Endothelial cell of umbilical vein (primary cell): Measurements from ENCODE around the gene EVX2. TPM values are rescaled to one million over a fixed set of nuclear protein-coding genes. Genes with fewer than 3 reads are reported as not detected.

Experiments used
- Bru-seq: library from RNA; stranded (reverse); fragments of 400-500 nt; gene quantifications from one replicate; lab custom pipeline; 2021; lab: Mats Ljungman, UMichigan
- BruChase-seq, 2 experiments: library from RNA; stranded (reverse); fragments of 400-500 nt; gene quantifications; one replicate each; lab custom pipeline; 2021; lab: Mats Ljungman, UMichigan
- BruUV-seq: library from RNA; stranded (reverse); fragments of 400-500 nt; replicated peaks from 2 replicates; lab custom pipeline; 2021; lab: Mats Ljungman, UMichigan
- CTCF ChIA-PET: fragments of 300-600, 350-600 bp; sonication (Branson Sonifier 250); formaldehyde crosslinking; loops from one replicate; lab custom pipeline; 2021; ENCODE audit warnings: antibody characterized with exemption, inconsistent platforms; lab: Charles Lee
- POLR2A ChIA-PET: fragments of 300-600, 350-600 bp; sonication (Branson Sonifier 250); formaldehyde crosslinking; loops from one replicate; lab custom pipeline; 2021; ENCODE audit warnings: antibody characterized with exemption, inconsistent platforms; lab: Charles Lee
- DNase-seq: peaks from one replicate; pipeline ENCODE4 v3.0.0-alpha.2; 2011; ENCODE audit warnings: low read depth, low spot score
- FAIRE-seq: peaks from 2 replicates; lab custom pipeline; 2011; peaks lifted over from hg19 to GRCh38; lab: Jason Lieb, UNC
- H2AFZ ChIP-seq: 2 replicates; pipeline ENCODE4 v1.6.0; 2012; ENCODE audit warnings: low read depth, low read length, control low read depth, inconsistent platforms
- H3K27ac ChIP-seq: 2 replicates; pipeline ENCODE4 v1.5.1; 2011; ENCODE audit warnings: low read depth, mild to moderate bottlenecking, control low read depth, low read length, moderate library complexity; ENCODE audit not compliant: insufficient read depth
- H3K27me3 ChIP-seq, 2 experiments: 2 replicates each; pipeline versions ENCODE4 v1.6.0 to v1.6.1; 2011; ENCODE audit warnings: low read length in 2 of 2, mixed read lengths in 1 of 2; ENCODE audit not compliant: control insufficient read depth in 2 of 2, insufficient read depth in 2 of 2
- H3K36me3 ChIP-seq, 2 experiments: 2 replicates in 1 of 2; 3 replicates in 1 of 2; pipeline ENCODE4 v1.5.1; 2011; ENCODE audit warnings: low read length in 2 of 2, mild to moderate bottlenecking in 1 of 2, moderate library complexity in 1 of 2; ENCODE audit not compliant: control insufficient read depth in 2 of 2, insufficient read depth in 2 of 2; ENCODE audit errors: extremely low read depth in 1 of 2
- H3K4me1 ChIP-seq: 3 replicates; pipeline ENCODE4 v1.5.1; 2011; ENCODE audit warnings: mild to moderate bottlenecking, low read length; ENCODE audit not compliant: control insufficient read depth, insufficient read depth; ENCODE audit errors: extremely low read depth
- H3K4me2 ChIP-seq: 2 replicates; pipeline ENCODE4 v1.6.1; 2011; ENCODE audit warnings: low read length, control low read depth, mixed read lengths; ENCODE audit not compliant: insufficient read depth
- H3K4me3 ChIP-seq, 3 experiments: fragments of 200-600 bp in 1 of 3; sonication (generic), shearing (Covaris generic) in 1 of 3; replicated peaks in 1 of 3; 2 replicates each; pipeline ENCODE4 v1.5.1; 2011 to 2016; ENCODE audit warnings: control low read depth in 3 of 3, low read length in 3 of 3, mild to moderate bottlenecking in 2 of 3, inconsistent platforms in 1 of 3, low read depth in 1 of 3, moderate library complexity in 1 of 3; ENCODE audit not compliant: insufficient read depth in 1 of 3
- H3K79me2 ChIP-seq: 2 replicates; pipeline ENCODE4 v1.6.0; 2012; ENCODE audit warnings: low read length, inconsistent platforms; ENCODE audit not compliant: control insufficient read depth, insufficient read depth
- H3K9ac ChIP-seq: replicated peaks from 2 replicates; pipeline ENCODE3; 2011; ENCODE audit warnings: low read length, control low read depth; ENCODE audit not compliant: insufficient read depth; ENCODE audit errors: extremely low read depth
- H3K9me1 ChIP-seq: replicated peaks from 3 replicates; pipeline ENCODE4 v1.6.0; 2011; ENCODE audit warnings: mild to moderate bottlenecking, low read length; ENCODE audit not compliant: control insufficient read depth, insufficient read depth; ENCODE audit errors: extremely low read depth
- H3K9me3 ChIP-seq: replicated peaks from 2 replicates; pipeline ENCODE4 v1.5.1; 2012; ENCODE audit warnings: low read length, inconsistent platforms; ENCODE audit not compliant: control insufficient read depth, insufficient read depth
- H4K20me1 ChIP-seq: replicated peaks from 2 replicates; pipeline ENCODE3; 2011; ENCODE audit warnings: mild to moderate bottlenecking, low read length; ENCODE audit not compliant: control insufficient read depth, insufficient read depth; ENCODE audit errors: extremely low read depth
- EZH2 ChIP-seq: IDR thresholded peaks from 2 replicates; pipeline ENCODE4 v1.6.1; 2012; ENCODE audit warnings: borderline replicate concordance, low read depth, mild to moderate bottlenecking, moderate library complexity, low read length, inconsistent platforms; ENCODE audit not compliant: severe bottlenecking
- JUN ChIP-seq: IDR thresholded peaks from 2 replicates; pipeline ENCODE4 v1.6.1; 2011; ENCODE audit warnings: borderline replicate concordance, low read depth; ENCODE audit not compliant: insufficient read length, insufficient read depth
- MYC ChIP-seq: IDR thresholded peaks from one replicate; pipeline ENCODE4 v1.6.1; 2011; ENCODE audit warnings: mild to moderate bottlenecking, low read depth, low read length
- POLR2A ChIP-seq: IDR thresholded peaks from 2 replicates; pipeline ENCODE4 v1.6.1; 2012; ENCODE audit warnings: low read depth, mild to moderate bottlenecking, control low read depth, low read length
- dilution Hi-C: fragments of 300-500 bp; cut with MboI; formaldehyde crosslinking; loops from one replicate; pipeline ENCODE4 v1.15.0; 2019; ENCODE audit warnings: low sequenced_read_pairs; ENCODE audit not compliant: extremely low pct_ligation_motif_present
- intact Hi-C: fragments of 100-400 bp; cut with micrococcal nuclease; formaldehyde crosslinking; loops from one replicate; pipeline ENCODE4 v1.10.0; 2022
- long read RNA-seq: library from polyadenylated mRNA; stranded (forward); transcript quantifications from one replicate; pipeline ENCODE4 v2.0.0, GENCODE V29; 2021
- polyA minus RNA-seq, 3 experiments: library from RNA; depleted of rRNA, polyadenylated mRNA; stranded (reverse); fragments of >200 nt; gene quantifications; 1 replicate in 1 of 3; 2 replicates in 2 of 3; pipeline ENCODE4 v1.2.3, GENCODE V29; 2011
- polyA plus RNA-seq, 4 experiments: library from polyadenylated mRNA; depleted of rRNA in 3 of 4; stranded (reverse) in 3 of 4; unstranded in 1 of 4; fragments of >200 nt; gene quantifications; 2 replicates each; pipeline versions ENCODE4 v1.2.1 to v1.2.3, GENCODE V29; 2011 to 2012; ENCODE audit warnings: missing spikeins in 1 of 4
- total RNA-seq: library from RNA; stranded (reverse); gene quantifications from 2 replicates; pipeline ENCODE4 v1.2.3, GENCODE V29; 2021
- TF ChIP-seq, protein P1 (sequence below), 2 donors: IDR thresholded peaks; 1 replicate in 1 of 2; 2 replicates in 1 of 2; pipeline ENCODE4 v1.5.1; 2011; ENCODE audit warnings: low read length in 2 of 2, mild to moderate bottlenecking in 2 of 2, moderate library complexity in 2 of 2, control low read depth in 1 of 2, inconsistent platforms in 1 of 2, low read depth in 1 of 2; ENCODE audit not compliant: insufficient read depth in 1 of 2; ENCODE audit errors: extremely low read depth in 1 of 2
- TF ChIP-seq, protein P2 (sequence below): IDR thresholded peaks from 2 replicates; pipeline ENCODE4 v1.6.1; 2011; ENCODE audit not compliant: insufficient read depth, insufficient read length

The EVX2 gene
- total RNA-seq (not detected in 2 replicates), polyA plus RNA-seq (not detected in 2 replicates), polyA minus RNA-seq (not detected in 2 replicates), Bru-seq, nascent RNA (not detected), BruChase-seq, experiment 1, labeled RNA remaining after a 6-hour chase (not detected), BruChase-seq, experiment 2, labeled RNA remaining after a 2-hour chase (not detected)
- polyA plus RNA-seq (2011; cell fraction: cytosol; rRNA removed): not detected in 2 replicates
- not detected in 2 replicates for polyA plus RNA-seq (2011; cell fraction: nucleus; rRNA removed)
- not detected in 2 replicates for polyA plus RNA-seq (2012)
- not detected for polyA minus RNA-seq (2011; cell fraction: cytosol; rRNA and poly(A)+ RNA removed)
- not detected in 2 replicates for polyA minus RNA-seq (2011; cell fraction: nucleus; rRNA and poly(A)+ RNA removed)
- long read RNA-seq: 0 reads

- Histone ChIP-seq H3K4me2 (no peak within 1 kb of the TSS), H3K36me3 (no peaks in the 10 kb centered on the region), H3K4me3 (no peak within 1 kb of the TSS), H3K9me3 (no peaks in the 10 kb centered on the region), H2AFZ (no peak within 1 kb of the TSS), H3K79me2 (no peaks in the 10 kb centered on the region), H3K27ac (no peak within 1 kb of the TSS), H3K27me3 (peaks cover 90 to 97% of the 10 kb centered on the region in 2 experiments), H3K9ac (no peak within 1 kb of the TSS), H4K20me1 (no peaks in the 10 kb centered on the region), H3K9me1 (no peaks in the 10 kb centered on the region), H3K4me1 (no peaks in the 10 kb centered on the region)
- POLR2A ChIA-PET: no interaction called here
- intact Hi-C loops (no loop called here), dilution Hi-C loops (no loop called here)
- no peak for FAIRE-seq
- no peak for DNase-seq
- CTCF ChIA-PET: interaction anchor here (6.1 kb wide), 1 partner anchor 395 kb away, joined by 102 read pairs; no protein-coding TSS in a partner anchor
- BruUV-seq: no TSS peak
- TF ChIP-seq JUN (no peak), MYC (no peak), POLR2A (no peak), EZH2 (no peak)
- TF ChIP-seq, protein P1, sequence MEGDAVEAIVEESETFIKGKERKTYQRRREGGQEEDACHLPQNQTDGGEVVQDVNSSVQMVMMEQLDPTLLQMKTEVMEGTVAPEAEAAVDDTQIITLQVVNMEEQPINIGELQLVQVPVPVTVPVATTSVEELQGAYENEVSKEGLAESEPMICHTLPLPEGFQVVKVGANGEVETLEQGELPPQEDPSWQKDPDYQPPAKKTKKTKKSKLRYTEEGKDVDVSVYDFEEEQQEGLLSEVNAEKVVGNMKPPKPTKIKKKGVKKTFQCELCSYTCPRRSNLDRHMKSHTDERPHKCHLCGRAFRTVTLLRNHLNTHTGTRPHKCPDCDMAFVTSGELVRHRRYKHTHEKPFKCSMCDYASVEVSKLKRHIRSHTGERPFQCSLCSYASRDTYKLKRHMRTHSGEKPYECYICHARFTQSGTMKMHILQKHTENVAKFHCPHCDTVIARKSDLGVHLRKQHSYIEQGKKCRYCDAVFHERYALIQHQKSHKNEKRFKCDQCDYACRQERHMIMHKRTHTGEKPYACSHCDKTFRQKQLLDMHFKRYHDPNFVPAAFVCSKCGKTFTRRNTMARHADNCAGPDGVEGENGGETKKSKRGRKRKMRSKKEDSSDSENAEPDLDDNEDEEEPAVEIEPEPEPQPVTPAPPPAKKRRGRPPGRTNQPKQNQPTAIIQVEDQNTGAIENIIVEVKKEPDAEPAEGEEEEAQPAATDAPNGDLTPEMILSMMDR (IDR thresholded peaks at IDR 0.05; ENCODE audit: extremely low read depth in 1 of 2, insufficient read depth in 1 of 2, low read depth in 1 of 2, low read length in 2 of 2): no peak
- TF ChIP-seq, protein P2, sequence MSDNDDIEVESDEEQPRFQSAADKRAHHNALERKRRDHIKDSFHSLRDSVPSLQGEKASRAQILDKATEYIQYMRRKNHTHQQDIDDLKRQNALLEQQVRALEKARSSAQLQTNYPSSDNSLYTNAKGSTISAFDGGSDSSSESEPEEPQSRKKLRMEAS: no peak
Observed at GRCh38 chr2:176083796-176084261, at the start of gene EVX2. Gene EVX2, minus strand, starts transcription at chr2:176083962. Its CDS starts 186 bp downstream, at chr2:176083776.
